ENCODE results near the gene MEGF10.
A peak's percentile ranks its signal among the peaks of the same experiment; 100 is the strongest.
"Not testable (repeated sequence)": the region's sequence is repeated elsewhere in the genome, so short reads cannot be mapped to it uniquely, and the experiment has no call there.

The MEGF10 gene

GRCh38 chr5:127290019-127290945 is at the start of gene MEGF10:
Gene MEGF10, plus strand, starts transcription at chr5:127290796. Its CDS starts 40,513 bp downstream, at chr5:127331309.
- TF ChIP-seq CTCF (IDR thresholded peaks at IDR 0.05; ENCODE audit: control extremely low read depth, extremely low read depth, low read depth, missing control alignments), result peak; percentile 75
- ChIA-PET POLR2A (no interaction called here), CTCF (interaction anchor here (0.7 kb wide), 1 partner anchor 148 kb away, joined by 3 read pairs; no protein-coding TSS in a partner anchor)
- peak; percentile 61 for DNase-seq (ENCODE audit: extremely low spot score)

GRCh38 chr5:127243011-127243410 is 47.6 kb upstream of the MEGF10 start:
- DNase-seq (ENCODE audit: extremely low spot score), result no peak
- TF ChIP-seq CTCF (IDR thresholded peaks at IDR 0.05; ENCODE audit: control extremely low read depth, extremely low read depth, low read depth, missing control alignments), result no peak
- ChIA-PET POLR2A (no interaction called here), CTCF (interaction anchor here (1.1 kb wide), 1 partner anchor 12 kb away, joined by 3 read pairs; no protein-coding TSS in a partner anchor)

GRCh38 chr5:127254729-127255284 is 35.8 kb upstream of the MEGF10 start:
- ChIA-PET POLR2A (no interaction called here), CTCF (no interaction called here)
- no peak for TF ChIP-seq CTCF (IDR thresholded peaks at IDR 0.05; ENCODE audit: control extremely low read depth, extremely low read depth, low read depth, missing control alignments)
- DNase-seq (ENCODE audit: extremely low spot score), result no peak

GRCh38 chr5:127256886-127257597 is 33.6 kb upstream of the MEGF10 start:
- ChIA-PET CTCF (interaction anchor here (1.1 to 1.2 kb wide), 2 partner anchors 17 to 22 kb away, joined by 3 to 4 read pairs; no protein-coding TSS in a partner anchor), POLR2A (no interaction called here)
- no peak for DNase-seq (ENCODE audit: extremely low spot score)
- TF ChIP-seq CTCF (IDR thresholded peaks at IDR 0.05; ENCODE audit: control extremely low read depth, extremely low read depth, low read depth, missing control alignments), result no peak

- CTCF ChIA-PET, result no interaction called here
- no peak for TF ChIP-seq CTCF (IDR thresholded peaks at IDR 0.05; ENCODE audit: control extremely low read depth, extremely low read depth, low read depth, missing control alignments)
- POLR2A ChIA-PET, result no interaction called here
- DNase-seq (ENCODE audit: extremely low spot score), result no peak
Observed at GRCh38 chr5:127260686-127261085, 29.9 kb upstream of the MEGF10 start.

- DNase-seq (ENCODE audit: extremely low spot score); CTCF ChIA-PET; POLR2A ChIA-PET: not testable (repeated sequence)
Observed at GRCh38 chr5:127265473-127265872, 25.1 kb upstream of the MEGF10 start.

- CTCF ChIA-PET; POLR2A ChIA-PET; DNase-seq (ENCODE audit: extremely low spot score): not testable (repeated sequence)
Observed at GRCh38 chr5:127268342-127268741, 22.3 kb upstream of the MEGF10 start.

GRCh38 chr5:127270713-127271112 is 19.9 kb upstream of the MEGF10 start:
- CTCF ChIA-PET; DNase-seq (ENCODE audit: extremely low spot score); POLR2A ChIA-PET: not testable (repeated sequence)

Measured in GM10248 (cell line).